ENCODE data around the gene CACNA2D4.

DNA sequence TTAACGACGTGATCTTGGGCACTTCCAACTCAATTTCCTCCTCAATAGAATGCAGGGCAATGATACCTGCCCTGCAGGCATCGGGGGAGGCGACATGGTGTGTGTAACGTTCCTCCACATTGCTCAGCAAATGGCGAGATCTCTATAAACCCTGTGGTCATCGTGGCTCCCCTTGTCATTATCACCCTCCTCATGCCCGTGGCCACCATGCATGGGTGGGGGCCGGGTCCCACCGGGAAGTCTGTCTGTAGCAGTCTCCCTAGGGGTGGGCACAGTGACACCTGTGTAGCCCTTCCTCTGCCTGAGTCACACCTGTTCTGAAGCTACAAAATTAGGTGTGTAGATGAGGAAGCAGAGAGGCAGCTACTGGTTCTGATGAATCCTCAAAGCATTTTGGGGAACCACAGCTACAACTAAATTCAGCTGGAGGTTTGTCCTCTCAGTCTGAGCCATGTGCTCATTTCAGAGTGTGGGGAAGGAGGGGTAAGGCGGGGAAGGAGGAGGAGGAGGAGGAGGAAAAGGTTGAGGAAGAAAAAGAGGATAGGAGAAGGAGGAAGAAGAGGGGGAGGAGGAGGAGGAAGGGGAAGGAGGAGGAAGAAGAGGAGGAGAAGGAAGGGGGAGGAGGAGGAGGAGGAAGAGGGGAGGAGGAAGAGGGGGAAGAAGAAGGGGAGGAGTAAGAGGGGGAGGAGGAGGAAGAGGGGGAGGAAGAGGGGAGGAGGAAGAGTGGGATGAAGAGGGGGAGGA, 11.0 kb upstream of the CACNA2D4 start:
- TF ChIP-seq EZH2phosphoT487 (IDR thresholded peaks at IDR 0.05; ENCODE audit: borderline replicate concordance, low read length), result no peak
- TF ChIP-seq, protein P1, sequence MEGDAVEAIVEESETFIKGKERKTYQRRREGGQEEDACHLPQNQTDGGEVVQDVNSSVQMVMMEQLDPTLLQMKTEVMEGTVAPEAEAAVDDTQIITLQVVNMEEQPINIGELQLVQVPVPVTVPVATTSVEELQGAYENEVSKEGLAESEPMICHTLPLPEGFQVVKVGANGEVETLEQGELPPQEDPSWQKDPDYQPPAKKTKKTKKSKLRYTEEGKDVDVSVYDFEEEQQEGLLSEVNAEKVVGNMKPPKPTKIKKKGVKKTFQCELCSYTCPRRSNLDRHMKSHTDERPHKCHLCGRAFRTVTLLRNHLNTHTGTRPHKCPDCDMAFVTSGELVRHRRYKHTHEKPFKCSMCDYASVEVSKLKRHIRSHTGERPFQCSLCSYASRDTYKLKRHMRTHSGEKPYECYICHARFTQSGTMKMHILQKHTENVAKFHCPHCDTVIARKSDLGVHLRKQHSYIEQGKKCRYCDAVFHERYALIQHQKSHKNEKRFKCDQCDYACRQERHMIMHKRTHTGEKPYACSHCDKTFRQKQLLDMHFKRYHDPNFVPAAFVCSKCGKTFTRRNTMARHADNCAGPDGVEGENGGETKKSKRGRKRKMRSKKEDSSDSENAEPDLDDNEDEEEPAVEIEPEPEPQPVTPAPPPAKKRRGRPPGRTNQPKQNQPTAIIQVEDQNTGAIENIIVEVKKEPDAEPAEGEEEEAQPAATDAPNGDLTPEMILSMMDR (conservative IDR thresholded peaks at IDR 0.05; ENCODE audit: low read depth, low read length), result no peak
